ENCODE results near the gene FAM20A. TPM values are rescaled to one million over a fixed set of nuclear protein-coding genes. Genes with fewer than 3 reads are reported as not detected.

The FAM20A gene
- total RNA-seq, 2 experiments from 2014 or later = not detected

DNA sequence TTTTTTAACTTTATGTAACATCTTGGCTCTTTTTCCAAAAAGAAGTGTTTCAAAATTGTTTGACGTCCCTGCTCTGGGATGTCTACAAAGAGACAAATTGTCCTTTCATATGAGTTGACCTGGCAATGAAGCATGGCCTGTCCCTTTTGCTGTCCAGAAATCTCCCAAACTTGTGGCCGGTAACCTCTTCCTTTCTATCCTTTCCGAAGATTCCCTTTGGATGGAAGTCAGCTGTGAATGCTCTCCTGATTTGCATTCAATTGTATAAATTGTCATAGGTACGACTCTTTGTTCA, 40.9 kb upstream of the FAM20A start:
- no peaks in the 10 kb centered on the region for H3K36me3 Mint-ChIP-seq (ENCODE audit: low read depth)
- intact Hi-C loops (cut with DNase I, micrococcal nuclease) = no loop called here
- H3K4me1 ChIP-seq (ENCODE audit: insufficient read depth, low read length) = no peaks in the 10 kb centered on the region
- no peaks in the 10 kb centered on the region for H3K9me3 ChIP-seq (ENCODE audit: control insufficient read depth in 1 of 2, insufficient read depth in 1 of 2, low read length in 2 of 2)
- H3K4me3 ChIP-seq (ENCODE audit: low read length) = no peak overlapping the region
- no peaks in the 10 kb centered on the region for H3K4me1 Mint-ChIP-seq (ENCODE audit: low read depth)
- no peak overlapping the region for H3K27ac Mint-ChIP-seq
- no peak overlapping the region for H3K27ac ChIP-seq (ENCODE audit: low read depth in 1 of 2, low read length in 2 of 2)
- peaks cover 8 to 18% of the 10 kb centered on the region in 2 experiments for H3K27me3 ChIP-seq (ENCODE audit: control insufficient read depth in 1 of 2, insufficient read depth in 2 of 2, low read length in 2 of 2)
- ChIA-PET POLR2A (no interaction called here), CTCF (no interaction called here)
- TF ChIP-seq, protein P1, sequence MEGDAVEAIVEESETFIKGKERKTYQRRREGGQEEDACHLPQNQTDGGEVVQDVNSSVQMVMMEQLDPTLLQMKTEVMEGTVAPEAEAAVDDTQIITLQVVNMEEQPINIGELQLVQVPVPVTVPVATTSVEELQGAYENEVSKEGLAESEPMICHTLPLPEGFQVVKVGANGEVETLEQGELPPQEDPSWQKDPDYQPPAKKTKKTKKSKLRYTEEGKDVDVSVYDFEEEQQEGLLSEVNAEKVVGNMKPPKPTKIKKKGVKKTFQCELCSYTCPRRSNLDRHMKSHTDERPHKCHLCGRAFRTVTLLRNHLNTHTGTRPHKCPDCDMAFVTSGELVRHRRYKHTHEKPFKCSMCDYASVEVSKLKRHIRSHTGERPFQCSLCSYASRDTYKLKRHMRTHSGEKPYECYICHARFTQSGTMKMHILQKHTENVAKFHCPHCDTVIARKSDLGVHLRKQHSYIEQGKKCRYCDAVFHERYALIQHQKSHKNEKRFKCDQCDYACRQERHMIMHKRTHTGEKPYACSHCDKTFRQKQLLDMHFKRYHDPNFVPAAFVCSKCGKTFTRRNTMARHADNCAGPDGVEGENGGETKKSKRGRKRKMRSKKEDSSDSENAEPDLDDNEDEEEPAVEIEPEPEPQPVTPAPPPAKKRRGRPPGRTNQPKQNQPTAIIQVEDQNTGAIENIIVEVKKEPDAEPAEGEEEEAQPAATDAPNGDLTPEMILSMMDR (IDR thresholded peaks at IDR 0.05) = no peak
- H3K27me3 Mint-ChIP-seq = peaks cover 61% of the 10 kb centered on the region
- no peaks in the 10 kb centered on the region for H3K36me3 ChIP-seq (ENCODE audit: insufficient read depth, low read length)
- H3K9me3 Mint-ChIP-seq = no peaks in the 10 kb centered on the region
- DNase-seq (no peak), ATAC-seq (ENCODE audit: poor library complexity) (no peak)
- H3K4me3 Mint-ChIP-seq = no peak overlapping the region

DNA sequence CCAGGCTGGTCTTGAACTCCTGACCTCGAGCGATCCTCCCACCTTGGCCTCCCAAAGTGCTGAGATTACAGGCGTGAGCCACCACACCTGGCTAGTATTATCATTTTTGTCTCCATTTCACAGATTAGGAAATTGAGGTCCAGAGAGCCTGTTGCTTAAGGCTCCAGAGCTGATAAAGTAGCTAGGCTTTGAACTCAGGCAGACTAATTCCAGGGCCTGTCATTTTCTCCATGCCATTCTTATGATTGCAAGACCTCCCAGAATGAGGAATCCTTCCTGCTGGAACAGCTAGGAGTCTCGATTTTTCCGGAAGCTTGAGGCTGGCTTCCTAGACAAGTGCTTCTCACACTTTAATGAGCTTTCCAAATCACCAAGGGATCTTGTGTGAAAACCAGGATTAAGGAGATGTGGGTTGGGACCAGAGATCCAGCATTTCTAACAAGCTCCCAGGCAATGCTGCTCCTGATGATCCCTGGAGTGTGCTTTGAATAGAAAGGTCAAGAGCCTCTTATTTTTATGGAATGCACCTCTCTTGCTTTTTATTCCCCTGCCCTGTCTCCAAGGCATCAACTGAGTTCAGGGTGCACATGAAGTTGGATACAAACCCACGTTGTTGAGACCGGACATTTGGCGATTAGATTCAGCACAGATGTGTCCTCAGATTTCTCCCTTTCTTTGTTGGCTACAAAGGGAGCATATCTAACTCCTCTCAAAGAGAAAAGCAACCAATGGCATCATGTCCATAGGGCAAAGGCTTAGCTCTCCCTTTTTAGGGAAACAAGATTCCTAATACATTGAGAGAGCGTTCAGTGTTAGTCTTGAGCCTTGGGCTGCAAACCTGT, 40.3 kb upstream of the FAM20A start:
- DNase-seq (no peak), ATAC-seq (ENCODE audit: poor library complexity) (no peak)
- Histone ChIP-seq H3K4me3 (ENCODE audit: low read length) (no peak overlapping the region), H3K9me3 (ENCODE audit: control insufficient read depth in 1 of 2, insufficient read depth in 1 of 2, low read length in 2 of 2) (no peaks in the 10 kb centered on the region), H3K27ac (ENCODE audit: low read depth in 1 of 2, low read length in 2 of 2) (no peak overlapping the region), H3K27me3 (ENCODE audit: control insufficient read depth in 1 of 2, insufficient read depth in 2 of 2, low read length in 2 of 2) (peaks cover 10 to 18% of the 10 kb centered on the region in 2 experiments), H3K4me1 (ENCODE audit: insufficient read depth, low read length) (no peaks in the 10 kb centered on the region), H3K36me3 (ENCODE audit: insufficient read depth, low read length) (no peaks in the 10 kb centered on the region)
- TF ChIP-seq, protein P1 (IDR thresholded peaks at IDR 0.05) = no peak
- peaks cover 59% of the 10 kb centered on the region for H3K27me3 Mint-ChIP-seq
- CTCF ChIA-PET = no interaction called here
- H3K36me3 Mint-ChIP-seq (ENCODE audit: low read depth) = no peaks in the 10 kb centered on the region
- no peaks in the 10 kb centered on the region for H3K4me1 Mint-ChIP-seq (ENCODE audit: low read depth)
- intact Hi-C loops (cut with DNase I, micrococcal nuclease) = no loop called here
- H3K4me3 Mint-ChIP-seq = no peak overlapping the region
- no peak overlapping the region for H3K27ac Mint-ChIP-seq
- no peaks in the 10 kb centered on the region for H3K9me3 Mint-ChIP-seq
- POLR2A ChIA-PET = no interaction called here

DNA sequence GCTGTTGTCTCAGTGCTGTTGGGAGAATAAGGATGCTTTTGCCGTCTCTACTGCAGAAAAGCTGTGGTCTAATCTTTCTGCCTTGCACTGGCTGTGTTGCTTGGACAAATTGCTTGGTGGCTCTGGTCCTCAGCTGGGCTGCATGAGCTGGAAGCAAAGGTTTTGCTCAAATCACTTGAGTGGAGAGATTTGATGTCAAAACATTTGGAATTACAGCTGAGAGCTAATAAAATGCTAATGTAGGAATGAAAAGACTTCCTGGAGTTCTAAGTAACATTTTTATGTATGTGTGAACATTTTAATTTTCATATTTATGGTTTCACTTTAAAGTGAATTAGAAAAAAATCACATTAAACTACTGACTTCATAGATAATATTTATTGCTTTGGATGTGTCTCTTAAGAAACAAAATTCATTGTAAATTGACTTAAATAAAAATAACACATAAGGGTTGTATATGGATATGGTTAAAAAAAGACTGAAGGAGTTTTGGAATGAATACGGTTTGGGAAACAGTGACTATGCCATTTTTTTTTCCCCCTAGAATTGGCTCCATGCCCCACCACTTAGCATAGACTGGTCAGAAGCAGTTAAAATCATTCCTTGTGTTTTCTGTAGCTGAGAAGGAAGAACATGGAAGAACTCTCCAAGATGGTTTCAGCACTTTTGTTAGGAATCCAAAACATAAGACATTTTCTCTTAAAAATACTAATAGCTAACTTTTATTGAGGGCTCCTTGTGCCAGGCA, 39.2 kb upstream of the FAM20A start:
- ChIA-PET CTCF (no interaction called here), POLR2A (no interaction called here)
- peaks cover 10 to 18% of the 10 kb centered on the region in 2 experiments for H3K27me3 ChIP-seq (ENCODE audit: control insufficient read depth in 1 of 2, insufficient read depth in 2 of 2, low read length in 2 of 2)
- intact Hi-C loops (cut with DNase I, micrococcal nuclease) = no loop called here
- no peaks in the 10 kb centered on the region for H3K36me3 ChIP-seq (ENCODE audit: insufficient read depth, low read length)
- no peaks in the 10 kb centered on the region for H3K36me3 Mint-ChIP-seq (ENCODE audit: low read depth)
- TF ChIP-seq, protein P1 (IDR thresholded peaks at IDR 0.05) = no peak
- no peaks in the 10 kb centered on the region for H3K9me3 ChIP-seq (ENCODE audit: control insufficient read depth in 1 of 2, insufficient read depth in 1 of 2, low read length in 2 of 2)
- H3K4me3 Mint-ChIP-seq = no peak overlapping the region
- H3K27ac Mint-ChIP-seq = no peak overlapping the region
- H3K27ac ChIP-seq (ENCODE audit: low read depth in 1 of 2, low read length in 2 of 2) = no peak overlapping the region
- H3K4me1 Mint-ChIP-seq (ENCODE audit: low read depth) = no peaks in the 10 kb centered on the region
- no peaks in the 10 kb centered on the region for H3K9me3 Mint-ChIP-seq
- DNase-seq (no peak), ATAC-seq (ENCODE audit: poor library complexity) (no peak)
- H3K4me1 ChIP-seq (ENCODE audit: insufficient read depth, low read length) = no peaks in the 10 kb centered on the region
- no peak overlapping the region for H3K4me3 ChIP-seq (ENCODE audit: low read length)
- H3K27me3 Mint-ChIP-seq = peaks cover 53% of the 10 kb centered on the region

All from CD4-positive, alpha-beta T cell (primary cell).